Measurements from ENCODE around the gene ARL8B.

GRCh38 chr3:5210926-5211325 lies 88.8 kb downstream of the ARL8B start:
- TF ChIP-seq EZH2 (IDR thresholded peaks at IDR 0.05; ENCODE audit: insufficient read depth, poor library complexity, severe bottlenecking), result no peak
- TF ChIP-seq EZH2phosphoT487 (IDR thresholded peaks at IDR 0.05; ENCODE audit: insufficient read depth, low read depth), result no peak
